SHP77 treated with DMSO at 0.1 percent for 48 hours (cell line): ENCODE measurements around the gene RRBP1.

Experiments
- DNase-seq: peaks from one replicate; lab custom pipeline; 2025; lab: John Stamatoyannopoulos, UW

The RRBP1 gene

GRCh38 chr20:17621229-17621968 lies 60.6 kb downstream of the RRBP1 start:
- DNase-seq: no peak

- DNase-seq: no peak
These were observed 61.4 kb downstream of the RRBP1 start for GRCh38 chr20:17620371-17621228.

GRCh38 chr20:17619351-17620093 lies 62.5 kb downstream of the RRBP1 start:
- no peak for DNase-seq

GRCh38 chr20:17618673-17619013 lies 63.4 kb downstream of the RRBP1 start:
- DNase-seq: no peak

GRCh38 chr20:17617868-17618672 lies 64.0 kb downstream of the RRBP1 start:
- DNase-seq: no peak

- peak; percentile 64 for DNase-seq
These were observed 64.7 kb downstream of the RRBP1 start for GRCh38 chr20:17617212-17617867.

GRCh38 chr20:17616480-17617211 lies 65.4 kb downstream of the RRBP1 start:
- DNase-seq: no peak

GRCh38 chr20:17615645-17616479 lies 66.2 kb downstream of the RRBP1 start:
- DNase-seq: peak; percentile 70

GRCh38 chr20:17614812-17615644 lies 67.0 kb downstream of the RRBP1 start:
- no peak for DNase-seq

GRCh38 chr20:17614176-17614811 lies 67.7 kb downstream of the RRBP1 start:
- no peak for DNase-seq

GRCh38 chr20:17613328-17614175 lies 68.5 kb downstream of the RRBP1 start:
- no peak for DNase-seq

- DNase-seq: no peak
These were observed 69.1 kb downstream of the RRBP1 start for GRCh38 chr20:17612992-17613327.

- DNase-seq: no peak
These were observed 69.6 kb downstream of the RRBP1 start for GRCh38 chr20:17612287-17612991.

GRCh38 chr20:17611540-17612286 lies 70.3 kb downstream of the RRBP1 start:
- no peak for DNase-seq

GRCh38 chr20:17611290-17611539 lies 70.8 kb downstream of the RRBP1 start:
- DNase-seq: no peak

- DNase-seq: no peak
These were observed 71.3 kb downstream of the RRBP1 start for GRCh38 chr20:17610566-17611289.
